OCI-LY1 (cell line): ENCODE results near the gene NPS.

Experiments used
- H2AFZ ChIP-seq: fragments of 200-600 bp; sonication (generic), shearing (Covaris generic); 2 replicates; pipeline ENCODE4 v1.6.0; 2014; ENCODE audit warnings: antibody characterized with exemption, mild to moderate bottlenecking, low read length
- H3F3A ChIP-seq: fragments of 200-600 bp; sonication (generic), shearing (Covaris generic); 2 replicates; pipeline ENCODE4 v1.6.0; 2014; ENCODE audit warnings: mild to moderate bottlenecking, antibody characterized with exemption, low read length, moderate library complexity; ENCODE audit not compliant: insufficient read depth
- H3K27ac ChIP-seq: fragments of 200-600 bp; sonication (generic); 2 replicates; pipeline ENCODE4 v1.5.1; 2014; ENCODE audit warnings: low read length, mixed run types, mild to moderate bottlenecking, low read depth; ENCODE audit not compliant: poor library complexity, severe bottlenecking
- H3K27me3 ChIP-seq: fragments of 200-600 bp; sonication (generic); 2 replicates; pipeline ENCODE4 v1.6.0; 2014; ENCODE audit warnings: antibody characterized with exemption, mild to moderate bottlenecking, low read length, moderate library complexity; ENCODE audit not compliant: insufficient read depth
- H3K36me3 ChIP-seq: fragments of 200-600 bp; sonication (generic); 2 replicates; pipeline ENCODE4 v1.6.1; 2014; ENCODE audit warnings: mild to moderate bottlenecking, antibody characterized with exemption, low read length, moderate library complexity, mixed read lengths; ENCODE audit not compliant: insufficient read depth
- H3K4me1 ChIP-seq: fragments of 200-600 bp; sonication (generic); 2 replicates; pipeline ENCODE4 v1.5.1; 2014; ENCODE audit warnings: mild to moderate bottlenecking, low read length, moderate library complexity; ENCODE audit not compliant: insufficient read depth, severe bottlenecking
- H3K4me2 ChIP-seq: fragments of 200-600 bp; sonication (generic), shearing (Covaris generic); 2 replicates; pipeline ENCODE4 v1.6.1; 2014; ENCODE audit warnings: low read length
- H3K4me3 ChIP-seq: fragments of 200-600 bp; sonication (generic); 2 replicates; pipeline ENCODE4 v1.5.1; 2014; ENCODE audit warnings: low read length, low read depth, mild to moderate bottlenecking, mixed read lengths; ENCODE audit not compliant: poor library complexity, severe bottlenecking
- H3K79me2 ChIP-seq: fragments of 200-600 bp; shearing (Covaris generic); 2 replicates; pipeline ENCODE4 v1.6.1; 2016; ENCODE audit warnings: mixed run types, low read length, mixed read lengths; ENCODE audit not compliant: insufficient read depth
- H3K9ac ChIP-seq: fragments of 200-600 bp; sonication (generic), shearing (Covaris generic); 2 replicates; pipeline ENCODE4 v1.6.1; 2014; ENCODE audit warnings: mild to moderate bottlenecking, low read length, mixed read lengths
- H3K9me2 ChIP-seq: fragments of 200-600 bp; sonication (generic), shearing (Covaris generic); 2 replicates; pipeline ENCODE4 v1.6.1; 2014; ENCODE audit warnings: low read depth, mild to moderate bottlenecking, low read length, mixed read lengths
- H3K9me3 ChIP-seq: fragments of 200-600 bp; shearing (Covaris generic); 2 replicates; pipeline ENCODE4 v1.6.1; 2014; ENCODE audit warnings: low read length, mixed read lengths
- H4K20me1 ChIP-seq: fragments of 200-600 bp; sonication (generic), shearing (Covaris generic); 2 replicates; pipeline ENCODE4 v1.6.0; 2016; ENCODE audit warnings: mild to moderate bottlenecking, low read length; ENCODE audit not compliant: insufficient read depth
- EZH2 ChIP-seq: fragments of 200-600 bp; sonication (generic), shearing (Covaris generic); IDR thresholded peaks from 2 replicates; pipeline ENCODE4 v1.8.0; 2017; ENCODE audit warnings: borderline replicate concordance, mixed run types, mild to moderate bottlenecking, antibody characterized with exemption, low read length, moderate library complexity, mixed read lengths
- TF ChIP-seq, protein P1 (sequence below): fragments of 200-600 bp; sonication (generic), shearing (Covaris generic); IDR thresholded peaks from 2 replicates; pipeline ENCODE4 v1.5.1; 2017; ENCODE audit warnings: mild to moderate bottlenecking, antibody characterized with exemption, low read length, moderate library complexity, mixed read lengths

The NPS gene

DNA sequence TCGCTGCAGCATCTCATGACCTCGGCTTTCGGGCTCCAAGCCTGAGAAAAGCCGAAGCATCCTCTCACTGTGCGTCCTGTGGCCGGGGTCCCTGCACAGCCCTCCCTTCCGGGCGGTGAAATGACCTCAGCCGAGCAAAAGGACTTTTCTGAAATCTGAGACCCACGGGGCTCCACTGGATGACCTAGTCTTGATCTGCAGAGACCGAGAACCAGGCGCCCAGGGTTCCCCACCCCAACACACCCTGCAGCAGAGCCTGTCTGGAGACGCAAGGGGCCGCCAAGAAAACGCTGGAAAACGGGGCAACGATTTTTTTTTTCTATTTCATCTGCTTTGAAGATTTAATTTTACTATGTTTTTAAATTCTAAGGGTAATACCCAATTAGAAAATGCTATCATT is 31.7 kb downstream of the NPS start:
- no peak overlapping the region for H3K27ac ChIP-seq
- H3K27me3 ChIP-seq, result no peaks in the 10 kb centered on the region
- no peaks in the 10 kb centered on the region for H3K9me3 ChIP-seq
- no peaks in the 10 kb centered on the region for H3F3A ChIP-seq
- no peaks in the 10 kb centered on the region for H3K79me2 ChIP-seq
- no peak for TF ChIP-seq EZH2
- H4K20me1 ChIP-seq, result no peaks in the 10 kb centered on the region
- H3K9me2 ChIP-seq, result no peaks in the 10 kb centered on the region
- no peak overlapping the region for H3K9ac ChIP-seq
- no peak overlapping the region for H2AFZ ChIP-seq
- H3K4me2 ChIP-seq, result no peak overlapping the region
- no peaks in the 10 kb centered on the region for H3K36me3 ChIP-seq
- no peaks in the 10 kb centered on the region for H3K4me1 ChIP-seq
- no peak overlapping the region for H3K4me3 ChIP-seq

DNA sequence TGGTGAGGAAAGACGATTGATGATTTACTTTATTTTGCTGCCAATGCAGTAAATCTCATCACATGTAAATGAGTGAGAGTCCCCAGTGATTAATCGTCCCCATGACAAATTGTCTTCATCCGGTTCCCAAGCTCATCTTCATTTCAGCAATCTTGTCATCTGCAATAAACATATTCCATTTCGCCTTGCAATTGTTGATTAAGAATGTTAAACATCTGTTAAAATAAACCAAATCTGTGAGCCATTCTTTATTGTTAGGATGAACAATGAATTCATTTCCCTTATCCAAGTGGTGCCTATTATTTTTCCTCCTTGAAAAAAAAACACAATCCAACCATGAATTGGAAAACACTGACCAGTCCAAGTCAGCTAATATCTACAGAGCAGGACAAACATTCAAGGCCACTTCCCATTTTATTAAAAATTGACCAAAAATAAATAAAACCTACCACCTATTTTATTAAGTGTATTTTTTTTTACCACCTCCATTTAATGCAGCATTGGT is 36.5 kb downstream of the NPS start:
- Histone ChIP-seq H3K4me1 (no peaks in the 10 kb centered on the region), H3K27me3 (no peaks in the 10 kb centered on the region), H3K4me2 (no peak overlapping the region), H3F3A (no peaks in the 10 kb centered on the region), H3K9me2 (no peaks in the 10 kb centered on the region), H3K9me3 (no peaks in the 10 kb centered on the region), H3K9ac (no peak overlapping the region), H4K20me1 (no peaks in the 10 kb centered on the region), H3K27ac (no peak overlapping the region), H2AFZ (no peak overlapping the region), H3K4me3 (no peak overlapping the region), H3K36me3 (no peaks in the 10 kb centered on the region), H3K79me2 (no peaks in the 10 kb centered on the region)
- TF ChIP-seq, protein P1, sequence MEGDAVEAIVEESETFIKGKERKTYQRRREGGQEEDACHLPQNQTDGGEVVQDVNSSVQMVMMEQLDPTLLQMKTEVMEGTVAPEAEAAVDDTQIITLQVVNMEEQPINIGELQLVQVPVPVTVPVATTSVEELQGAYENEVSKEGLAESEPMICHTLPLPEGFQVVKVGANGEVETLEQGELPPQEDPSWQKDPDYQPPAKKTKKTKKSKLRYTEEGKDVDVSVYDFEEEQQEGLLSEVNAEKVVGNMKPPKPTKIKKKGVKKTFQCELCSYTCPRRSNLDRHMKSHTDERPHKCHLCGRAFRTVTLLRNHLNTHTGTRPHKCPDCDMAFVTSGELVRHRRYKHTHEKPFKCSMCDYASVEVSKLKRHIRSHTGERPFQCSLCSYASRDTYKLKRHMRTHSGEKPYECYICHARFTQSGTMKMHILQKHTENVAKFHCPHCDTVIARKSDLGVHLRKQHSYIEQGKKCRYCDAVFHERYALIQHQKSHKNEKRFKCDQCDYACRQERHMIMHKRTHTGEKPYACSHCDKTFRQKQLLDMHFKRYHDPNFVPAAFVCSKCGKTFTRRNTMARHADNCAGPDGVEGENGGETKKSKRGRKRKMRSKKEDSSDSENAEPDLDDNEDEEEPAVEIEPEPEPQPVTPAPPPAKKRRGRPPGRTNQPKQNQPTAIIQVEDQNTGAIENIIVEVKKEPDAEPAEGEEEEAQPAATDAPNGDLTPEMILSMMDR, result no peak

DNA sequence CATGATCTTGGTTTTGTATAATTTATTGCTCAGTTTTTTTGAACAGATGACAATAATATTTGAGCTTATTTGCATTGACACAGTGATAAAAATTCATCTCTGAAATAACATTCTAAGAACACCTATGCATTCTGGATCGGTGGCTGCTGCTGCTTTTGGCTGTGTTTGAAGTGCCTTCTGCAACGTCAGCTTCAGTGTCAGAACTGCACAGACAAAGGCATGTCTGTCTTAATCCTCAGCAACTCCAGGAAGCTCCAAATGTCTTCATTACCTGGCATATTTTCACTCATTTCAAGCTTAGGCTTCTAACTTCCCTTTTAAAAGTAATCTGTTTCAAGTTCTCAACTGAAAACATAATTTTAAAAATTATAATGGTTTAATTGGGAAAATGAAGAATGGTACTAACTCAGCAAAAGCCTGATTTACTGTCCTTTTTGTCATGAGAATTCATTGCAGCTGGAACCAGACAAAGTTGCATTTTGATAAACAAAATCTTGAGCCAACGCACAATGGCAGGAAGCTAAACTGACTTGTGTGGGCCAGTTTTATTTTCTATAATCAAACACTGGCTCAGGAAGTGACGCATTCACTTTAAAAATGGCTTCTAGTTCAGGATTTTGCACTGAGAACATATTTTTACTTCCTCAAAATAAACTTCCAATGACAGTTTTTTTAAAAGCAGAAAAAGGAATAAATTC is 38.7 kb downstream of the NPS start:
- no peak overlapping the region for H3K9ac ChIP-seq
- H3K36me3 ChIP-seq, result no peaks in the 10 kb centered on the region
- H3K4me1 ChIP-seq, result no peaks in the 10 kb centered on the region
- no peaks in the 10 kb centered on the region for H3F3A ChIP-seq
- no peak overlapping the region for H3K4me3 ChIP-seq
- no peaks in the 10 kb centered on the region for H3K79me2 ChIP-seq
- no peaks in the 10 kb centered on the region for H4K20me1 ChIP-seq
- TF ChIP-seq, protein P1, result no peak
- TF ChIP-seq EZH2, result no peak
- H3K27ac ChIP-seq, result no peak overlapping the region
- H3K9me3 ChIP-seq, result no peaks in the 10 kb centered on the region
- no peaks in the 10 kb centered on the region for H3K9me2 ChIP-seq
- H3K4me2 ChIP-seq, result no peak overlapping the region
- no peak overlapping the region for H2AFZ ChIP-seq
- H3K27me3 ChIP-seq, result no peaks in the 10 kb centered on the region

DNA sequence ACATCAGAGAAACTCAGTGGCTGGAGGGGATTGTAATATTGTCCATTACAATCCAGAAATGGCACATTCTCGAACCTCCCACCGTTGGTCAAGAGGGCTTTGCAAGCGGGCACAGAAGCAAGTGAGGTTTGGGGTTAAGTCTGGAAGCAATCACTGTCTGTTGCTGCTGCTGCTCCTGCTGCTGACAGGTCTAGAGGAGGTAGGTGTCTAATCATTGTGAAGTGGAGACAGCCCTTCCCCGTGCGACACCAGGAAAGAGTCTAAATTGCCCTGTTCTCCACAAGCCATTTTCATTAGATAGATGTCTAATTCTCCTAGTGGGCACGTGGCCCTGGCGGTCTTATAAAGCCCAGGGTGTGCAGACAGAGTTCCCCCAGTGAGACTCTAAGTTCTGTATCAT is 43.5 kb downstream of the NPS start:
- H3K79me2 ChIP-seq, result no peaks in the 10 kb centered on the region
- no peak overlapping the region for H3K4me3 ChIP-seq
- no peak overlapping the region for H3K27ac ChIP-seq

More for the DNA sequence above, 43.5 kb downstream of the NPS start:
- Histone ChIP-seq H3K36me3 (no peaks in the 10 kb centered on the region), H3K4me1 (no peaks in the 10 kb centered on the region), H3K9me2 (no peaks in the 10 kb centered on the region), H3K9ac (no peak overlapping the region), H4K20me1 (no peaks in the 10 kb centered on the region), H3K4me2 (no peak overlapping the region), H3F3A (no peaks in the 10 kb centered on the region), H2AFZ (no peak overlapping the region), H3K27me3 (no peaks in the 10 kb centered on the region), H3K9me3 (no peaks in the 10 kb centered on the region)
- TF ChIP-seq, protein P1, result no peak
- TF ChIP-seq EZH2, result no peak
